ENCODE results near the gene SLC26A6.

Gene SLC26A6

GRCh38 chr3:48599077-48599501 is 36.2 kb downstream of the SLC26A6 start:
- no peak for DNase-seq (ENCODE audit: low read depth)

GRCh38 chr3:48598323-48599076 is 36.8 kb downstream of the SLC26A6 start:
- no peak for DNase-seq (ENCODE audit: low read depth)

GRCh38 chr3:48597408-48597800 is 37.9 kb downstream of the SLC26A6 start:
- no peak for DNase-seq (ENCODE audit: low read depth)

GRCh38 chr3:48596676-48597407 is 38.4 kb downstream of the SLC26A6 start:
- no peak for DNase-seq (ENCODE audit: low read depth)

GRCh38 chr3:48596157-48596556 is 39.1 kb downstream of the SLC26A6 start:
- no peak for DNase-seq (ENCODE audit: low read depth)

- DNase-seq (ENCODE audit: low read depth) = no peak
These were observed 39.6 kb downstream of the SLC26A6 start for GRCh38 chr3:48595526-48596121.

GRCh38 chr3:48595075-48595525 is 40.2 kb downstream of the SLC26A6 start, which contains the start of gene COL7A1:
COL7A1 (minus strand) TSS chr3:48595329; CDS start chr3:48595159, 170 bp downstream.
- DNase-seq (ENCODE audit: low read depth) = no peak

GRCh38 chr3:48594417-48595049 is 40.7 kb downstream of the SLC26A6 start:
- DNase-seq (ENCODE audit: low read depth) = no peak

- no peak for DNase-seq (ENCODE audit: low read depth)
These were observed 41.9 kb downstream of the SLC26A6 start for GRCh38 chr3:48593337-48593736.

GRCh38 chr3:48592519-48593087 is 42.7 kb downstream of the SLC26A6 start:
- no peak for DNase-seq (ENCODE audit: low read depth)

GRCh38 chr3:48591886-48592518 is 43.3 kb downstream of the SLC26A6 start:
- no peak for DNase-seq (ENCODE audit: low read depth)

GRCh38 chr3:48591436-48591835 is 43.8 kb downstream of the SLC26A6 start:
- DNase-seq (ENCODE audit: low read depth) = no peak

GRCh38 chr3:48588230-48588629 is 47.0 kb downstream of the SLC26A6 start:
- no peak for DNase-seq (ENCODE audit: low read depth)

- no peak for DNase-seq (ENCODE audit: low read depth)
These were observed 47.6 kb downstream of the SLC26A6 start for GRCh38 chr3:48587686-48588085.

- DNase-seq (ENCODE audit: low read depth) = no peak
These were observed 49.9 kb downstream of the SLC26A6 start for GRCh38 chr3:48585411-48585810.

GRCh38 chr3:48584836-48585235 is 50.4 kb downstream of the SLC26A6 start:
- DNase-seq (ENCODE audit: low read depth) = no peak

- DNase-seq (ENCODE audit: low read depth) = no peak
These were observed 53.4 kb downstream of the SLC26A6 start for GRCh38 chr3:48581621-48582481.

GRCh38 chr3:48576647-48577046 is 58.6 kb downstream of the SLC26A6 start:
- no peak for DNase-seq (ENCODE audit: low read depth)
